NCI-H345 treated with DMSO at 0.1 percent for 48 hours (cell line): Measurements from ENCODE around the gene CAVIN3.

Experiments used
- DNase-seq: peaks from one replicate; lab custom pipeline; 2025; ENCODE audit not compliant: unreplicated experiment; lab: John Stamatoyannopoulos, UW

Gene CAVIN3, protein sequence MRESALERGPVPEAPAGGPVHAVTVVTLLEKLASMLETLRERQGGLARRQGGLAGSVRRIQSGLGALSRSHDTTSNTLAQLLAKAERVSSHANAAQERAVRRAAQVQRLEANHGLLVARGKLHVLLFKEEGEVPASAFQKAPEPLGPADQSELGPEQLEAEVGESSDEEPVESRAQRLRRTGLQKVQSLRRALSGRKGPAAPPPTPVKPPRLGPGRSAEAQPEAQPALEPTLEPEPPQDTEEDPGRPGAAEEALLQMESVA

GRCh38 chr11:6320411-6321155, at the start of gene CAVIN3:
Gene CAVIN3, minus strand, starts transcription at chr11:6320501. Its CDS starts 25 bp downstream, at chr11:6320476.
- DNase-seq, result no peak

GRCh38 chr11:6365659-6366058, 45.4 kb upstream of the CAVIN3 start:
- no peak for DNase-seq

DNA sequence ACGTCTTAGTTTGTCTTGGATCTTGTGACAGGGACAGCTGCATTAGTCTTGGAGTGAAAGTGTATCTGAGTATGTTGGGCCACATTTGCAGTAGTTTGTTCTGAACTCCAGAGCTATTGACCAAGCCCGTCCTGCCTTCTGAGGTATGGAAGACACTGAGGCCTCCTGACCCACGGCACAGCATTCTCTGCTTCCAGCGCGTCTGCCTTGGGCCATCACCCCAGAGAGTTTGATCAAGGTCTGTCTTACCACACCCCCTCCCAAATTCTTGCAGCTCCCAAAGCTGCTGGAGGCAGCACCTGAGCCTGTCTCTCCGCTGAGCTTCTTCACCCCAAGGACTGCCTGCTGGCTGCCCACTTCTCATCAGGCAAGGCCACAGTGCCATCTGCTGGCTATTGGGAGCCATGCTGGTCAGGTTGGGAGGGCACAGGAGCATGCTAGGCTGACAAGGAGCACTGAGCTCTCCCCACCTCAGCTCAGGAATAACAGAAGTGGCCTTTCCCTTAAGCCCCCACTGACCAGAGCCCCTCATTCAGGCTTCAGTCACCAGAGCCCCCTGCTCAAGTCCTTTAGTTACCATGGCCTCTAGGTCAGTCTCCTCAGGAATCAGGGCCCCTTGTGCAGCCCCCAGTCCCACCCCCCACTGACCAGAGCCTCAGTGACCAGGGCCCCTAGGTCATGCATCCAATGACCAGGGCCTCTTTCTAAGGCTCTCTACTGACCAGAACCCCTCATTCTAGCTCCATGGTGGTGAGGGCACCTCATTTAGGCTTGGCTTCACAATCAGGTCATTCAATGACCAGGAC, 42.8 kb upstream of the CAVIN3 start:
- peak; percentile 32 for DNase-seq

DNA sequence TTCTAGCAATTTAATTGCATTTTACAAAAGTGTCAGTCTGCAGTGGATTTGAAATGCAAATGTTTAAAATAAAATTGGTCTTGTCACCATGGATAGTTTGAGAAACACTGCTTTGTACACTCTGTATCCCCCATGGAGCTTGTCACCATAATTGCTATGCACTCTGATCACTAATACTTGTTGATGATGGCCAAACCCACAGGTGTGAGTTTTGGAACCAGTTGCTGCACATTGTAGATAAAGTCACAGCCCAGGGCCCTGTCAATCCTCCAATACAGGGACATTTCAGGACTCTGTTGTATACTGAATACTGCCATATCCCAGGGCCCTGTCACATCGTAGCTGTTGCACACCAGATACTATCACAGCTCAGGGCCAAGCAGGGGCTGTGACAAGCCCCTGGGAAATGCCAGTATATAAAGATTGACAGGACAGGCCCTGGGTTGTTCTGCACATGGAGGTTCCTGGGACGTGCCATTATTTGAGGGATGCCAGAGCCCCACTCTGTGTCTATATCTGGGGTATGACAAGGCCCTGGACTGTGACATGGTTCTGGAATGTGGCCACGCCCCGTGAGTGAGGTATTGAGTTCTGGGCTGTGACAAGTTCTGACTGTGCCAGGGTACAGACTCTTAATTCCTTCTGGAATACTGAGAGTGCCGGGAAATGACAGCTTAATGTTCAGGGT, 42.0 kb upstream of the CAVIN3 start:
- DNase-seq, result no peak

- DNase-seq, result no peak
Measured at GRCh38 chr11:6360183-6360582, 39.9 kb upstream of the CAVIN3 start.

DNA sequence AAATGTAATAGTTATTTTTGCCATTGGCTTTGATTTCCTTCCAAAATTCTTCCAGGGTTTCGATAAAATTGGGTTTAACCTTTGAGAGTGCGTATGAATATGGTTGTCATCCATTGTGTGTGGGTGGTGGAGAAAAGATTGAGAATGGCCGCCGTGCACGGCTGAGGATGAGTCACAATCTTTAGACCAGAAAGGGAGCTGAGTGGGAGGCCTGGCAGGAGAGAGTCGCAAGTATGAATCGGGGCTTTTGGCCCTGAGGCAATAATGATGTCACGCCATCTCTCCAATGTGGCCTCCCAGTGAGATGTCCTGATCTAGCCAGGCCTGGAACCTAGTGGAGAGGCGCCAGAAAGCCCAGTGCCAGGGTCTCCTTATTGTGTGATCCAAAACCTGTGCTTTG, 36.9 kb upstream of the CAVIN3 start:
- no peak for DNase-seq

DNA sequence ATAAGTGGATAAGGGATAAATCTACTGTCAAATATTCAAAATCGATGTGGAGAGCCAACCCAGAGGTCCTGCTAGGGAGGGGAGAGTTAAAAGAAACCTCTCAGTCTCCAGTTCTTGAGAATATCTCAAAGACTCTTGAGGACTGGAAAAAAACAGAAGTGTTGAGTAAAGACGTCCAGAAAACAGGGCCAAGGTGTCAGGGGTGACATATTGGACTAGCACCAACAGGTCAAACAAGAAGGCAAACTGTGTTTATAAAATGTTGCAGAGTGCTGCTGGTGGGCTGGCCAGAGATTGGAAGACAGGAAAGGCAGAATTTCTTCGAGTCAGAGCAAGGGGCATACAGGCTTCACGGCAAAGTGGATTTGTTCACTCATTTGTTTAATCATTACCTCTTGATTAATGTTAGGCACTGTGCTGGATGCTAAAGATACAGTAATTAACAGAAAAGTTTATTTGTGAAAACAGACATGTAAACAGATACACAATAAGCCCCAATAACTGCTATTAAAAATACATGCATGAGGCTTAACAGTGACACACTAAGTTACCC, 36.3 kb upstream of the CAVIN3 start:
- no peak for DNase-seq

- no peak for DNase-seq
Measured at GRCh38 chr11:6354651-6355485, 34.6 kb upstream of the CAVIN3 start.

DNA sequence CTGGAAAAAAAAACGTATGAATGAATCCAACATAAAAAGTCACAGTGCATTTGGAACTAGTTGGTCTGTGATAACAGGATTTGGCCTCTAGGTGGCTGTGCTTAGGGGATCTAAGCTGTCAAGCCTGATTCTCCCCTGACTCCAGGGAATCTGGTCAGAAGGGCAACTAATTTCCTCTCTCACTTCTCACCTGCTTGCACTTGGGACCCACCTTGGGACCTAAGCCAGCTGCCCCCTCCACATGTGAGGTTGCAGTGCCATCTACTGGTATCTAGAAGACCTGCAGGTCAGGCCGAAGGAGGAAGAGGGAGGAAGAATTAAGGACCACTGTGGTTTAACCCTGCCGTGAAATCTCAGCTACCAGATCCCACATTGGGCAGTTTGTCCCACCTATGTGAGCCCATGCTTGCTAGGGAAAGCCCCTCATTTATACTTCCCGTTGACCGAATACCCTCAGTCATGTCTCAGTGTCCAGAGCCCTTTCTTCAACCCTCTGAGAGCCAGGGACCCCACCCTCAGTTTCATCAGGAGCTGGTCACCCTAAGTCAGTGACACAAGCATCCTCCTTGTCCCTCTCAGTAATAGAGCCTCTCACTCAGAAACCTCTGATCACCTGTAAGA, 33.2 kb upstream of the CAVIN3 start:
- peak; percentile 64 for DNase-seq

DNA sequence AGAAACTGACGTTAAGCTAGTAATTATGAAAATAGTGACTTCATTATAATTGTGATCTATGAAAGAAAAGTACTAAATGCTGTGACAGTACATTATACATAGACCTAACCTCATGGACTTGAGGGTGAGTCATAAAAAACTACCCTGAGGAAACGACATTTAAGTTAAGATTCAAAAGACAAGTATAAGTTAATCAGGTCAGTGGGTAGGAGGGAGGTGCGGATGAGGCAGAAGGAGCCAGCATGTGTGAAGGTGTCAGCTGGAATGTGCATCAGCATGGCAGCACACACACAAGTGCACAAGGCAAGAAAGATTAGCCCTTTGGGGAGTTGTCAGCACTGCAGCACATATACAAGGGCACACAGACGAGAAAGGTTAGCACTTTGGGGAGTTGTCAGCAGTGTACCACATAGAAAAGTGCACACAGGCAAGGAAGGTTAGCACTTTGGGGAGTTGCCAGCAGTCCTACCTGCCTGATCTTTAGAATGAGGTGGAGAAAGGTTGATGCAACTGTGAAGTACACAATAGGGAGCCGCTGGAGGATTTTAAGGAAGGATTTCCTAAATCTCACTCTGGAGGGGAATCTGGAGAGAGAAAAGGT, 31.6 kb upstream of the CAVIN3 start:
- no peak for DNase-seq

- no peak for DNase-seq
Measured at GRCh38 chr11:6350486-6350885, 30.2 kb upstream of the CAVIN3 start.

- DNase-seq, result no peak
Measured at GRCh38 chr11:6350043-6350442, 29.7 kb upstream of the CAVIN3 start.

- DNase-seq, result no peak
Measured at GRCh38 chr11:6345366-6345765, 25.1 kb upstream of the CAVIN3 start.

DNA sequence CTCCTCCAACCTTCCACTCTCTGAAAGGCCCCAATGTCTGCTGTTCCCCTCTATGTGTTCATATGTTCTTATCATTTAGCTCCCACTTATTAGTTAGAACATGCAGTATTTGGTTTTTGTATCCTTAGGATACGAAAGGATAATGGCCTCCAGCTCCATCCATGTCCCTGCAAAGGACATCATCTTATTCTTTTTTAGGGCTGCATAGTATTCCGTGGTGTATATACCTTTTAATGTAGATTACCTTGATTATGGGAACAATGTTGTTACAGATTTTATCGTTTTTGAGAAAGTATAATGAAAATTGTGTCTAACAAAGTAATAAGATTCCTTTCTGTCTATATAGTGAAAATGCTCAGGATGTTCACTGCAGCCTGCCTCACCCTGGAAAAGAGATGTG, 16.0 kb upstream of the CAVIN3 start:
- no peak for DNase-seq

GRCh38 chr11:6334806-6335205, 14.5 kb upstream of the CAVIN3 start:
- no peak for DNase-seq

DNA sequence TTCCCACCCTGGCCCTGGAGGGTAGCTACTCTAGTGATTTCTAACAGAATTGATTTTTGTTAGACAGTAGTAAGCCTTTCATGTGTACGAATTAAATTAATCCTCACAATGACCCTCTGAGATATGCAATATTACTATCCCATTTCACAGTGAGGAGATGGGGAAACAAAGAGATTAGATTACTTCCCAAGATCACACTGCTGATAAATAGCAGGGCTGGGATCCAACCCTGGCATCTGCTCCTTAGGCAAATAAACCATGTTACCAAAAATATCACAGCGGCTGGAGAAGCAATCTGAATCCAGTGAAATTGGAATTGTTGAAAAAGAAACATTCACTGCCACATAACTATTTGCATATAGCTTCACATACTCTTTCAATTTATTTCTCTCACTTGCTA, 12.8 kb upstream of the CAVIN3 start:
- DNase-seq, result no peak

GRCh38 chr11:6332066-6332465, 11.8 kb upstream of the CAVIN3 start:
- DNase-seq, result no peak

GRCh38 chr11:6328321-6328720, 8.0 kb upstream of the CAVIN3 start:
- no peak for DNase-seq

DNA sequence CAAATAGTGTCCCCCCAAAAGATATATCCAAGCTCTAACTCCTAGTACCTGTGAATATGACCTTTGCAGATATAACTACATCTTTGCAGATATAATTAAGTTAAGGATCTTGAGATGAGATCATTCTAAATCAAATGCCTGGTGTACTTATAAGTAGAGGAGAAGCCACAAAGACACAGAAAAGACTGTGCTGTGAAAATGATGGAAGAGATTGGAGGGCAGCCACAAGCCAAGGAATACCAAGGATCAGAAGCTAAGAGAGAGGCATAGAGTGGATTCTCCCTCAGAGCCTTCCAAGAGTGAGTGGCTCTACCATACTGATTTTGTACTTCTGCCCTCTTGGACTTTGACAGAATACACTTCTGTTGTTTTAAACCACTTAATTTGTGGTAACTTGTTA, 7.5 kb upstream of the CAVIN3 start:
- DNase-seq, result no peak
